Ishikawa (cell line): ENCODE measurements around the gene ZNF595.

Experiments used
- CEBPB ChIP-seq: IDR thresholded peaks from 2 replicates; pipeline ENCODE4 v1.6.1; 2012
- CREB1 ChIP-seq: IDR thresholded peaks from 2 replicates; pipeline ENCODE4 v1.6.1; 2012; ENCODE audit warnings: low read depth
- EGR1 ChIP-seq: IDR thresholded peaks from 2 replicates; pipeline ENCODE4 v1.6.1; 2012
- EP300 ChIP-seq: IDR thresholded peaks from 2 replicates; pipeline ENCODE4 v1.6.1; 2012; ENCODE audit warnings: borderline replicate concordance
- FOXM1 ChIP-seq: IDR thresholded peaks from 2 replicates; pipeline ENCODE4 v1.6.1; 2012; ENCODE audit warnings: low read depth, borderline replicate concordance
- NFIC ChIP-seq: IDR thresholded peaks from 2 replicates; pipeline ENCODE4 v1.6.1; 2012
- RAD21 ChIP-seq: IDR thresholded peaks from 2 replicates; pipeline ENCODE4 v1.6.1; 2012; ENCODE audit warnings: low read depth
- TAF1 ChIP-seq: IDR thresholded peaks from 2 replicates; pipeline ENCODE4 v1.6.1; 2012; ENCODE audit warnings: low read depth, mild to moderate bottlenecking
- TCF12 ChIP-seq: IDR thresholded peaks from 2 replicates; pipeline ENCODE4 v1.6.1; 2012; ENCODE audit warnings: low read depth
- TEAD4 ChIP-seq: IDR thresholded peaks from 2 replicates; pipeline ENCODE4 v1.6.1; 2012
- YY1 ChIP-seq: IDR thresholded peaks from 2 replicates; pipeline ENCODE4 v1.6.1; 2012; ENCODE audit warnings: low read depth
- ZBTB7A ChIP-seq: IDR thresholded peaks from 2 replicates; pipeline ENCODE4 v1.6.1; 2012; ENCODE audit warnings: low read depth
- TF ChIP-seq, protein P1 (sequence below): IDR thresholded peaks from 2 replicates; pipeline ENCODE4 v1.6.1; 2012; ENCODE audit warnings: low read depth, mild to moderate bottlenecking
- TF ChIP-seq, protein P2 (sequence below): IDR thresholded peaks from 2 replicates; pipeline ENCODE4 v1.6.1; 2012
- TF ChIP-seq, protein P3 (sequence below): IDR thresholded peaks from 2 replicates; pipeline ENCODE4 v1.6.1; 2012

The ZNF595 gene

DNA sequence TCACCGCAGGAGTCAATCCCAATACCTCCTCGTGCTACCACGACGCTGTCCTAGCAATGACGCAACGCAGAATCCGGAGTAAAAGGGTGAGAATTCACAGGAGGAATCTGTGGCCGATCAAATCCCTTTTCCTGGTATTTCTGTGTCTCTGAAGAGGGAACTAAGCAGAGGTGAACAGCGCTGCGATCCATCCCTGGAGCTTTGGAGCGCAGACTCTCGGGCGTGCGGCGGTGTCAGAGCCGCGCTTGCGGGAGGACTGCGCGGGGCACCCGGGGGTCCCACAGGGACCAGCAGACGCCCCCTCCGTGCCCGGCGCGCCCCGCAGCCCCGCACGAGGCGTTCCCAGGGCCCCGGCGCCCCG is 53.9 kb downstream of the ZNF595 start:
- TF ChIP-seq EP300 = no peak
- TF ChIP-seq CREB1 = no peak
- TF ChIP-seq YY1 = no peak
- TF ChIP-seq TEAD4 = no peak
- TF ChIP-seq, protein P1, sequence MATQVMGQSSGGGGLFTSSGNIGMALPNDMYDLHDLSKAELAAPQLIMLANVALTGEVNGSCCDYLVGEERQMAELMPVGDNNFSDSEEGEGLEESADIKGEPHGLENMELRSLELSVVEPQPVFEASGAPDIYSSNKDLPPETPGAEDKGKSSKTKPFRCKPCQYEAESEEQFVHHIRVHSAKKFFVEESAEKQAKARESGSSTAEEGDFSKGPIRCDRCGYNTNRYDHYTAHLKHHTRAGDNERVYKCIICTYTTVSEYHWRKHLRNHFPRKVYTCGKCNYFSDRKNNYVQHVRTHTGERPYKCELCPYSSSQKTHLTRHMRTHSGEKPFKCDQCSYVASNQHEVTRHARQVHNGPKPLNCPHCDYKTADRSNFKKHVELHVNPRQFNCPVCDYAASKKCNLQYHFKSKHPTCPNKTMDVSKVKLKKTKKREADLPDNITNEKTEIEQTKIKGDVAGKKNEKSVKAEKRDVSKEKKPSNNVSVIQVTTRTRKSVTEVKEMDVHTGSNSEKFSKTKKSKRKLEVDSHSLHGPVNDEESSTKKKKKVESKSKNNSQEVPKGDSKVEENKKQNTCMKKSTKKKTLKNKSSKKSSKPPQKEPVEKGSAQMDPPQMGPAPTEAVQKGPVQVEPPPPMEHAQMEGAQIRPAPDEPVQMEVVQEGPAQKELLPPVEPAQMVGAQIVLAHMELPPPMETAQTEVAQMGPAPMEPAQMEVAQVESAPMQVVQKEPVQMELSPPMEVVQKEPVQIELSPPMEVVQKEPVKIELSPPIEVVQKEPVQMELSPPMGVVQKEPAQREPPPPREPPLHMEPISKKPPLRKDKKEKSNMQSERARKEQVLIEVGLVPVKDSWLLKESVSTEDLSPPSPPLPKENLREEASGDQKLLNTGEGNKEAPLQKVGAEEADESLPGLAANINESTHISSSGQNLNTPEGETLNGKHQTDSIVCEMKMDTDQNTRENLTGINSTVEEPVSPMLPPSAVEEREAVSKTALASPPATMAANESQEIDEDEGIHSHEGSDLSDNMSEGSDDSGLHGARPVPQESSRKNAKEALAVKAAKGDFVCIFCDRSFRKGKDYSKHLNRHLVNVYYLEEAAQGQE = no peak
- TF ChIP-seq ZBTB7A = no peak
- no peak for TF ChIP-seq FOXM1
- TF ChIP-seq NFIC = no peak
- no peak for TF ChIP-seq RAD21
- TF ChIP-seq, protein P2, sequence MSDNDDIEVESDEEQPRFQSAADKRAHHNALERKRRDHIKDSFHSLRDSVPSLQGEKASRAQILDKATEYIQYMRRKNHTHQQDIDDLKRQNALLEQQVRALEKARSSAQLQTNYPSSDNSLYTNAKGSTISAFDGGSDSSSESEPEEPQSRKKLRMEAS = no peak
- TF ChIP-seq TCF12 = no peak
- TF ChIP-seq, protein P3, sequence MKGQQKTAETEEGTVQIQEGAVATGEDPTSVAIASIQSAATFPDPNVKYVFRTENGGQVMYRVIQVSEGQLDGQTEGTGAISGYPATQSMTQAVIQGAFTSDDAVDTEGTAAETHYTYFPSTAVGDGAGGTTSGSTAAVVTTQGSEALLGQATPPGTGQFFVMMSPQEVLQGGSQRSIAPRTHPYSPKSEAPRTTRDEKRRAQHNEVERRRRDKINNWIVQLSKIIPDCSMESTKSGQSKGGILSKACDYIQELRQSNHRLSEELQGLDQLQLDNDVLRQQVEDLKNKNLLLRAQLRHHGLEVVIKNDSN = no peak
- TF ChIP-seq EGR1 = no peak
- no peak for TF ChIP-seq CEBPB
- TF ChIP-seq TAF1 = no peak

GRCh38 chr4:107444-108429 is 54.6 kb downstream of the ZNF595 start:
- TF ChIP-seq, protein P2 = no peak
- TF ChIP-seq ZBTB7A (no peak), RAD21 (no peak), TCF12 (no peak), NFIC (no peak), EP300 (no peak), TAF1 (no peak), YY1 (no peak), CREB1 (no peak), CEBPB (no peak), FOXM1 (no peak), EGR1 (no peak), TEAD4 (no peak)
- TF ChIP-seq, protein P3 = no peak
- TF ChIP-seq, protein P1 = no peak

DNA sequence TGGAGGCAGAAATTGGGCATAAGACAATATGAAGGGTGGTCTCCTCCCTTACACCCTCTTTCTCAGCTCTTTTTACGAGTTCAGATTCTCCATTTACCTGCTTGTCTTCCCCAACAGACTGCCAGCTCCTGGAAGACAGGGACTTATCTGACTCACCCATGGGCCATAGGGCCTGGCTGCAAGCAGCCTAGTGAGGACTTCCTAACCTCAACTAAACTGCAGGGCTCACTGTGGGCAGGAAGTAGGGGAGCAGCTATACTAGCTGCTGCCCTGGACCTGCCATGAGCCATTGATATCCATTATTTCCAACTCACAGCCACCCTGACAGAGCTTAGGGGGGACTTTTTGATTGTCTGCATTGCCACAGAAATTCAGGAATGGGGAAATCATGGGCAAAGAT is 59.6 kb downstream of the ZNF595 start:
- no peak for TF ChIP-seq EP300
- no peak for TF ChIP-seq NFIC
- TF ChIP-seq CEBPB = no peak
- TF ChIP-seq ZBTB7A = no peak
- TF ChIP-seq, protein P1 = no peak
- TF ChIP-seq FOXM1 = no peak
- TF ChIP-seq, protein P2 = no peak
- TF ChIP-seq, protein P3 = no peak
- no peak for TF ChIP-seq YY1
- no peak for TF ChIP-seq TEAD4
- TF ChIP-seq CREB1 = no peak
- no peak for TF ChIP-seq EGR1
